Pulmonary artery endothelial cell (primary cell): ENCODE data around the gene ZFP1. TPM values are rescaled to one million over a fixed set of nuclear protein-coding genes. Genes with fewer than 3 reads are reported as not detected.

ENCODE experiments used
- total RNA-seq: library from RNA; depleted of rRNA; stranded (reverse); fragments of >200 nt; gene quantifications from 2 replicates; pipeline ENCODE4 v1.2.3, GENCODE V29; 2014

The ZFP1 gene
- total RNA-seq, 1 donor from 2014 or later, result 10.7 TPM

Other genes with a start within 250 kb of the ZFP1 start
- gene WDR59, start 163.4 kb upstream of the ZFP1 start, total RNA-seq, result 16.9 and 18.9 TPM in 2 replicates
- gene ZNRF1, start 149.5 kb upstream of the ZFP1 start, total RNA-seq, result 16.9 and 21.9 TPM in 2 replicates
- 1.1 and 1.6 TPM in 2 replicates for gene LDHD, start 31.7 kb upstream of the ZFP1 start, total RNA-seq
- not detected in 2 replicates for gene CTRB2, start 58.6 kb downstream of the ZFP1 start, total RNA-seq
- not detected in 2 replicates for gene CTRB1, start 70.5 kb downstream of the ZFP1 start, total RNA-seq
- gene BCAR1, start 103.1 kb downstream of the ZFP1 start, total RNA-seq, result 118 and 122 TPM in 2 replicates